GM23248 (cell line): ENCODE data around the gene TMEM254. TPM values are rescaled to one million over a fixed set of nuclear protein-coding genes. Genes with fewer than 3 reads are reported as not detected.

Experiments used
- DNase-seq: peaks from one replicate; pipeline ENCODE4 v3.0.0-alpha.2; 2015
- H2AFZ ChIP-seq: fragments of 200-600 bp; sonication (generic); 2 replicates; pipeline ENCODE4 v1.6.1; 2016; ENCODE audit warnings: antibody characterized with exemption
- H3F3A ChIP-seq: fragments of 200-600 bp; sonication (generic); 2 replicates; pipeline ENCODE4 v1.6.1; 2016; ENCODE audit warnings: mild to moderate bottlenecking, antibody characterized with exemption, mixed run types; ENCODE audit not compliant: insufficient read depth
- H3K27ac ChIP-seq: fragments of 200-600 bp; sonication (generic); 2 replicates; pipeline ENCODE4 v1.5.1; 2016; ENCODE audit warnings: mild to moderate bottlenecking
- H3K27me3 ChIP-seq: fragments of 200-600 bp; sonication (generic); replicated peaks from 2 replicates; pipeline ENCODE4 v1.6.1; 2016; ENCODE audit warnings: mild to moderate bottlenecking; ENCODE audit not compliant: insufficient read depth
- H3K36me3 ChIP-seq: fragments of 200-600 bp; sonication (generic); 2 replicates; pipeline ENCODE4 v1.6.1; 2016; ENCODE audit warnings: low read depth, mild to moderate bottlenecking
- H3K4me1 ChIP-seq: fragments of 200-600 bp; sonication (generic); 2 replicates; pipeline ENCODE4 v1.6.1; 2016; ENCODE audit warnings: mild to moderate bottlenecking; ENCODE audit not compliant: insufficient read depth
- H3K4me2 ChIP-seq: fragments of 200-600 bp; sonication (generic); one replicate; pipeline ENCODE4 v1.6.1; 2016; ENCODE audit warnings: mild to moderate bottlenecking; ENCODE audit not compliant: unreplicated experiment
- H3K4me3 ChIP-seq: fragments of 200-600 bp; sonication (generic); 2 replicates; pipeline ENCODE4 v1.5.1; 2016; ENCODE audit warnings: mild to moderate bottlenecking
- H3K79me2 ChIP-seq: fragments of 200-600 bp; sonication (generic); 2 replicates; pipeline ENCODE4 v1.6.1; 2016; ENCODE audit warnings: mild to moderate bottlenecking; ENCODE audit not compliant: insufficient read depth
- H3K9ac ChIP-seq: fragments of 200-600 bp; sonication (generic); 2 replicates; pipeline ENCODE4 v1.6.1; 2016; ENCODE audit warnings: mild to moderate bottlenecking
- H3K9me2 ChIP-seq: fragments of 200-600 bp; sonication (generic); 2 replicates; pipeline ENCODE4 v1.6.1; 2016; ENCODE audit warnings: mixed run types, mild to moderate bottlenecking, moderate library complexity; ENCODE audit not compliant: insufficient read depth
- H3K9me3 ChIP-seq: fragments of 200-600 bp; sonication (generic); one replicate; pipeline ENCODE4 v1.6.1; 2017; ENCODE audit warnings: low read depth
- H4K20me1 ChIP-seq: fragments of 200-600 bp; sonication (generic); 2 replicates; pipeline ENCODE4 v1.6.0; 2016; ENCODE audit not compliant: insufficient read depth
- EZH2 ChIP-seq: fragments of 200-600 bp; sonication (generic); IDR thresholded peaks from 2 replicates; pipeline ENCODE4 v1.6.1; 2018; ENCODE audit warnings: antibody characterized with exemption, mild to moderate bottlenecking; ENCODE audit not compliant: insufficient read depth, poor library complexity, severe bottlenecking
- EZH2phosphoT487 ChIP-seq: fragments of 200-600 bp; sonication (generic); IDR thresholded peaks from 2 replicates; pipeline ENCODE4 v1.6.1; 2018; ENCODE audit warnings: antibody characterized with exemption, moderate library complexity, mild to moderate bottlenecking, low read depth; ENCODE audit not compliant: insufficient read depth
- WGBS, 2 experiments: methylation state at CpG; one replicate each; pipeline ENCODE4 v1.1.6; 2015 to 2017; ENCODE audit warnings: low lambda C conversion rate in 2 of 2, low coverage in 1 of 2; ENCODE audit errors: missing lambda C conversion rate in 2 of 2; 5-methylcytosine and 5-hydroxymethylcytosine counted together
- in situ Hi-C: fragments of 300-500 bp; cut with MboI; formaldehyde crosslinking; loops from 2 replicates; pipeline ENCODE4 v1.15.0; 2020
- polyA plus RNA-seq: library from polyadenylated mRNA; unstranded; fragments of >200 nt; fragmentation: Nextera tagmentation; extraction: Ambion mirVana; gene quantifications from 2 replicates; pipeline ENCODE4 v1.2.1, GENCODE V29; 2016
- total RNA-seq: library from RNA; depleted of rRNA; stranded (reverse); fragments of >200 nt; shearing (Covaris generic); gene quantifications from 2 replicates; pipeline ENCODE4 v1.2.3, GENCODE V29; 2014

The TMEM254 gene
- total and polyA plus RNA-seq, 2 experiments from 2014 or later = 18.4 to 39.2 TPM

DNA sequence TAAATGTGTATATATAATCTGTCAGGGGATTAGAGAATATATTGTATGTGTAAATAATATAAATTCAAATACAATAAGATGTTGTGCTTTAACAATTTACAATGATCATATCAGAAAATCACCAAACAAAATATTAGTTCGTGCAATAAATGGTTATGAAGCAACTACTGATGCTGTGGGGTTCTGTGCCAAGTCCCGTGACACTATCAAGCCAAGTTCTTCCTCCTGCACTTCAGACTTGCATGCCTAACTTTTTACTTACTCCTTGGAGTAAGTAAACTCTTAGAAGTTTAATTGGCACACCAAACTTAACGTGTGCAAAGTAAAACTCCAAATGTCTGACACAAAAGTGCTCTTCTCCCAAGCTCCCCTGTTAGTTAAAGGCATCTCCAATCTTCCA is 26.5 kb upstream of the TMEM254 start:
- WGBS, 2 experiments = 30 to 35% methylated on average over 3 of the region's 3 CpGs

DNA sequence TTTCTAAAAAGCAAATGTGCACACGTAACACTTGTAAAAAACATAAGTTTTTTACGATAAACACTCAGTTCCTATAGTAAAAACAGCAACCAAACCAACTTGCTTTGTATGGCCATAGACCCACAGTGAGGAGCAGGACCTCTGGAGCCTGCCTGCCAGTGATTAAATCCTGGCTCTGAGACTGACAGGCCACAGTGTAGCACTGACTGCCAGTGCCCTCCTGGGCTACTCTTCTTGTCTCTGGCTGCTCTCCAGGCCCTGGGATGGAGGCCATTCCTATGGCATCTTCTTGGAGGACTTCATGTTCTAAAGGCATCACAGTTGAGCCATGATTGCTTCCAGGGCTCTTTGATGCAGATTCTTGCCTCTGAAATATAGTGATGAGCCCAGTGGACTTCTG is 22.7 kb upstream of the TMEM254 start:
- Histone ChIP-seq H3K4me2 (no peak overlapping the region), H3K9me2 (no peaks in the 10 kb centered on the region), H3K4me1 (no peaks in the 10 kb centered on the region), H2AFZ (no peak overlapping the region), H3K27ac (no peak overlapping the region), H3K4me3 (no peak overlapping the region), H3K9ac (no peak overlapping the region), H3K9me3 (no peaks in the 10 kb centered on the region), H3F3A (no peaks in the 10 kb centered on the region), H3K36me3 (no peaks in the 10 kb centered on the region), H3K79me2 (no peaks in the 10 kb centered on the region), H4K20me1 (no peaks in the 10 kb centered on the region), H3K27me3 (no peaks in the 10 kb centered on the region)
- in situ Hi-C loops = loop anchor here (10.0 kb wide), 1 partner anchor 169 kb away; no protein-coding TSS in a partner anchor
- WGBS, 2 experiments = 78 to 82% methylated on average over 2 of the region's 2 CpGs
- no peak for DNase-seq
- TF ChIP-seq EZH2 (no peak), EZH2phosphoT487 (no peak)

More for the DNA sequence above, 26.5 kb upstream of the TMEM254 start:
- no peak for DNase-seq
- Histone ChIP-seq H3K9me3 (no peaks in the 10 kb centered on the region), H3K27ac (no peak overlapping the region), H3K36me3 (no peaks in the 10 kb centered on the region), H4K20me1 (no peaks in the 10 kb centered on the region), H3F3A (no peaks in the 10 kb centered on the region), H2AFZ (no peak overlapping the region), H3K9ac (no peak overlapping the region), H3K4me3 (no peak overlapping the region), H3K79me2 (no peaks in the 10 kb centered on the region), H3K27me3 (no peaks in the 10 kb centered on the region), H3K4me1 (no peaks in the 10 kb centered on the region), H3K4me2 (no peak overlapping the region), H3K9me2 (no peaks in the 10 kb centered on the region)
- TF ChIP-seq EZH2phosphoT487 (no peak), EZH2 (no peak)
- in situ Hi-C loops = loop anchor here (10.0 kb wide), 1 partner anchor 173 kb away; no protein-coding TSS in a partner anchor

DNA sequence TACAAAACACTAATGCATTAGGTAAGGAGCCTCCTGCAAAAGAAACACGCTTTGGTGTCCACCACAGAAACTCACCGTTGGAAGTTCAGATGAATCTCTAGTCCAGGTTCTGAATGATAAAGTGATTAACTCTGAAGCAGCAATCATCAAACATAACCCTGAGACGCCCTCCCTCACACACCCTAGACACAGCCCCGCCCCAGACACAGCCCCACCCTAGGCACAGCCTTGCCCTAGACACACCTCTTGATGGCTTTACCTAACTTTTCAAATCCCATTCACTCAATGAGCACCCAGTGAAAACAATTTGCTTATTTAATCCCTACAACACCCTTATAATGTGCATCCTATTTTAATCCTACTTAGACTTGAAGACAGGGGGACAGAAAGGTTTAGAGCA is 21.3 kb upstream of the TMEM254 start:
- no peaks in the 10 kb centered on the region for H3K4me1 ChIP-seq
- H3K27me3 ChIP-seq = no peaks in the 10 kb centered on the region
- H3K36me3 ChIP-seq = no peaks in the 10 kb centered on the region
- no peaks in the 10 kb centered on the region for H4K20me1 ChIP-seq
- TF ChIP-seq EZH2 (no peak), EZH2phosphoT487 (no peak)
- H3K9me2 ChIP-seq = no peaks in the 10 kb centered on the region
- no peak overlapping the region for H3K9ac ChIP-seq
- H3F3A ChIP-seq = no peaks in the 10 kb centered on the region
- H3K79me2 ChIP-seq = no peaks in the 10 kb centered on the region
- in situ Hi-C loops = loop anchor here (10.0 kb wide), 1 partner anchor 168 kb away; no protein-coding TSS in a partner anchor
- H3K9me3 ChIP-seq = no peaks in the 10 kb centered on the region
- H3K4me3 ChIP-seq = no peak overlapping the region
- no peak overlapping the region for H2AFZ ChIP-seq
- WGBS, 2 experiments = 77 to 78% methylated on average over 4 of the region's 4 CpGs
- no peak overlapping the region for H3K4me2 ChIP-seq
- H3K27ac ChIP-seq = no peak overlapping the region
- no peak for DNase-seq

DNA sequence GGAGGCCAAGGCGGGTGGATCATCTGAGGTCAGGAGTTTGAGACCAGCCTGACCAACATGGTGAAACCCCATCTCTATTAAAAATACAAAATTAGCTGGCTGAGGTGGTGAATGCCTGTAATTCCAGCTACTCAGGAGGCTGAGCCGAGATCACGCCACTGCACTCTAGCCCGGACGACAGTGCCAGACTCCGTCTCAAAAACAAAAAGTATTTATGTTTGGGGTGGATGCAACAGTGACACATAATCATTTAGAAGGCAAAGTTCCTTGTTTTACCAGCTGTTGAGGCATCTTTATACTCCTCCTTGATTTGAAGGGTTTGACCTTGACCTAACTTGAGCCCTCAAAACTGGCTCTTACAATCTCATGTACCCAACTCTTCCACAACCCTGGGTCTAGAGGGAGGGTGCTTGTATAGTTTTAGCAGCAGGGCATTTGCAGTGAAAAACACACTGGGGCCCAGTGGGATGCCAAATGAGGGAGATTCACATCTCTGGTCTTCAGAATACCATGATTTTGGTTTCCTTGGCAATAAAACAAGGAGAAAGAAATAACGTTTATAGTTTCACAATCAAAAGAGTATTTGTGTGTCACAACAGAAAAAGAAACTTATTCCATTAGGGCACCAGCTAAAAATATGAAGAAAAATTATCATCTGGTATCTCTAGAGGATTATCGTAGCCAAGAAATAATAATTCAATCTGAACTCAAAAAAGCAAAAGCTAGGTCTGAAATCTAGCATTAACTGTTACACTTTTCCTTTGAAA is 14.2 kb upstream of the TMEM254 start:
- no peaks in the 10 kb centered on the region for H3K4me1 ChIP-seq
- H3K79me2 ChIP-seq = no peaks in the 10 kb centered on the region
- H3K27ac ChIP-seq = 0 out of 2 replicates have a peak overlapping the region, but pooled peaks have one; percentile 5
- in situ Hi-C loops = no loop called here
- no peak overlapping the region for H3K4me3 ChIP-seq
- peak; percentile 41 for DNase-seq
- no peaks in the 10 kb centered on the region for H3K9me2 ChIP-seq
- no peaks in the 10 kb centered on the region for H3F3A ChIP-seq
- H3K9me3 ChIP-seq = no peaks in the 10 kb centered on the region
- TF ChIP-seq EZH2phosphoT487 = no peak
- TF ChIP-seq EZH2 = no peak
- 39 to 43% methylated on average over 8 of the region's 8 CpGs for WGBS, 2 experiments
- H3K36me3 ChIP-seq = no peaks in the 10 kb centered on the region
- no peaks in the 10 kb centered on the region for H4K20me1 ChIP-seq
- no peaks in the 10 kb centered on the region for H3K27me3 ChIP-seq
- H2AFZ ChIP-seq = peak overlapping the region; percentile 52
- no peak overlapping the region for H3K9ac ChIP-seq
- no peak overlapping the region for H3K4me2 ChIP-seq
